Keratinocyte (primary cell): ENCODE results near the gene BMPER. TPM values are rescaled to one million over a fixed set of nuclear protein-coding genes. Genes with fewer than 3 reads are reported as not detected.

Source experiments
- DNase-seq: peaks from one replicate; pipeline ENCODE4 v3.0.0-alpha.2; 2011; ENCODE audit warnings: low read depth, missing footprints, low spot score
- FAIRE-seq: peaks from 2 replicates; lab custom pipeline; 2011; peaks lifted over from hg19 to GRCh38; lab: Jason Lieb, UNC
- H2AFZ ChIP-seq: 2 replicates; pipeline ENCODE4 v1.6.0; 2012; ENCODE audit warnings: low read length, control low read depth, inconsistent platforms; ENCODE audit not compliant: control insufficient read depth
- H3K27ac ChIP-seq: 2 replicates; pipeline ENCODE4 v1.5.1; 2011; ENCODE audit warnings: low read length; ENCODE audit not compliant: control insufficient read depth, insufficient read depth
- H3K27me3 ChIP-seq: 3 replicates; pipeline ENCODE4 v1.6.0; 2011; ENCODE audit warnings: low read length; ENCODE audit not compliant: control insufficient read depth, insufficient read depth; ENCODE audit errors: extremely low read depth
- H3K36me3 ChIP-seq, 2 experiments: 2 replicates in 1 of 2; 3 replicates in 1 of 2; pipeline ENCODE4 v1.5.1; 2011; ENCODE audit warnings: low read length in 2 of 2, mild to moderate bottlenecking in 1 of 2; ENCODE audit not compliant: control insufficient read depth in 2 of 2, insufficient read depth in 2 of 2; ENCODE audit errors: extremely low read depth in 1 of 2
- H3K4me1 ChIP-seq: 3 replicates; pipeline ENCODE4 v1.5.1; 2011; ENCODE audit warnings: low read length; ENCODE audit not compliant: control insufficient read depth, insufficient read depth; ENCODE audit errors: extremely low read depth
- H3K4me2 ChIP-seq: 3 replicates; pipeline ENCODE4 v1.6.0; 2011; ENCODE audit warnings: low read depth, low read length; ENCODE audit not compliant: control insufficient read depth, insufficient read depth; ENCODE audit errors: extremely low read depth
- H3K4me3 ChIP-seq, 3 experiments: fragments of 200-600 bp in 1 of 3; sonication (generic) in 1 of 3; 2 replicates in 2 of 3; 3 replicates in 1 of 3; pipeline ENCODE4 v1.5.1; 2011 to 2016; ENCODE audit warnings: low read length in 3 of 3, mild to moderate bottlenecking in 3 of 3, control low read depth in 2 of 3, inconsistent platforms in 1 of 3, low read depth in 1 of 3, mixed read lengths in 1 of 3, mixed run types in 1 of 3, moderate library complexity in 1 of 3; ENCODE audit not compliant: control insufficient read depth in 2 of 3, insufficient read depth in 2 of 3; ENCODE audit errors: extremely low read depth in 1 of 3
- H3K79me2 ChIP-seq: 2 replicates; pipeline ENCODE4 v1.6.0; 2012; ENCODE audit warnings: low read length; ENCODE audit not compliant: control insufficient read depth, insufficient read depth
- H3K9ac ChIP-seq: 3 replicates; pipeline ENCODE4 v1.6.0; 2011; ENCODE audit warnings: low read length; ENCODE audit not compliant: control insufficient read depth, insufficient read depth; ENCODE audit errors: extremely low read depth
- H3K9me1 ChIP-seq: 3 replicates; pipeline ENCODE4 v1.6.0; 2011; ENCODE audit warnings: low read length; ENCODE audit not compliant: control insufficient read depth, insufficient read depth; ENCODE audit errors: extremely low read depth
- H3K9me3 ChIP-seq: 2 replicates; pipeline ENCODE4 v1.5.1; 2012; ENCODE audit warnings: low read depth, low read length; ENCODE audit not compliant: control insufficient read depth
- H4K20me1 ChIP-seq: 3 replicates; pipeline ENCODE4 v1.6.0; 2011; ENCODE audit warnings: low read length; ENCODE audit not compliant: control insufficient read depth, insufficient read depth; ENCODE audit errors: extremely low read depth
- CTCF ChIP-seq, 3 experiments: IDR thresholded peaks in 1 of 3; conservative IDR thresholded peaks in 1 of 3; optimal IDR thresholded peaks in 1 of 3; 2 replicates in 2 of 3; 3 replicates in 1 of 3; pipeline versions ENCODE3 to v1.5.1; 2011; ENCODE audit warnings: low read length in 3 of 3, mild to moderate bottlenecking in 3 of 3, moderate library complexity in 2 of 3, control low read depth in 1 of 3, inconsistent platforms in 1 of 3; ENCODE audit not compliant: insufficient read depth in 2 of 3; ENCODE audit errors: extremely low read depth in 1 of 3
- EZH2 ChIP-seq: IDR thresholded peaks from one replicate; pipeline ENCODE4 v1.6.1; 2012; ENCODE audit warnings: inconsistent platforms, mild to moderate bottlenecking, low read length, moderate library complexity
- dilution Hi-C: fragments of 300-500 bp; cut with MboI; formaldehyde crosslinking; loops from one replicate; pipeline ENCODE4 v1.7.0; 2020; ENCODE audit warnings: low sequenced_read_pairs; ENCODE audit not compliant: extremely low pct_ligation_motif_present
- polyA plus RNA-seq, 5 experiments: library from polyadenylated mRNA; depleted of rRNA in 3 of 5; stranded (reverse) in 3 of 5; stranded (forward) in 1 of 5; unstranded in 1 of 5; fragments of >200 nt; gene quantifications; 1 replicate in 1 of 5; 2 replicates in 3 of 5; 3 replicates in 1 of 5; pipeline versions ENCODE4 v1.2.1 to v1.2.3, GENCODE V29; 2011 to 2012; ENCODE audit warnings: missing spikeins in 2 of 5, low read depth in 1 of 5, low replicate concordance in 1 of 5

Gene BMPER
- polyA plus RNA-seq, 1 donor (not counting 4 experiments of a cell fraction or from before 2014, with no cell fraction given): 0.67 TPM

- Histone ChIP-seq H4K20me1 (no peaks in the 10 kb centered on the region), H3K4me2 (no peak overlapping the region), H3K27ac (no peak overlapping the region), H3K9ac (no peak overlapping the region), H3K9me3 (no peaks in the 10 kb centered on the region), H3K36me3 (no peaks in the 10 kb centered on the region), H2AFZ (no peak overlapping the region), H3K4me1 (peaks cover 8% of the 10 kb centered on the region), H3K4me3 (no peak overlapping the region), H3K27me3 (no peaks in the 10 kb centered on the region), H3K9me1 (no peaks in the 10 kb centered on the region), H3K79me2 (no peaks in the 10 kb centered on the region)
- TF ChIP-seq EZH2 (no peak), CTCF (optimal IDR thresholded peaks at IDR 0.05 in 1 of 3, IDR thresholded peaks at IDR 0.05 in 1 of 3, conservative IDR thresholded peaks at IDR 0.05 in 1 of 3; ENCODE audit: extremely low read depth in 1 of 3, insufficient read depth in 2 of 3, low read length in 3 of 3) (no peak)
- FAIRE-seq (no peak), DNase-seq (no peak)
- dilution Hi-C loops: no loop called here
These were observed 251.8 kb downstream of the BMPER start for GRCh38 chr7:34157137-34157536.

GRCh38 chr7:34158368-34159153 lies 253.2 kb downstream of the BMPER start:
- H3K9me3 ChIP-seq: no peaks in the 10 kb centered on the region
- H3K4me2 ChIP-seq: no peak overlapping the region
- H2AFZ ChIP-seq: no peak overlapping the region
- FAIRE-seq: no peak
- DNase-seq: no peak
- TF ChIP-seq CTCF (optimal IDR thresholded peaks at IDR 0.05 in 1 of 3, IDR thresholded peaks at IDR 0.05 in 1 of 3, conservative IDR thresholded peaks at IDR 0.05 in 1 of 3; ENCODE audit: extremely low read depth in 1 of 3, insufficient read depth in 2 of 3, low read length in 3 of 3) (no peak), EZH2 (no peak)
- no peak overlapping the region for H3K9ac ChIP-seq
- no peaks in the 10 kb centered on the region for H4K20me1 ChIP-seq
- dilution Hi-C loops: no loop called here
- no peaks in the 10 kb centered on the region for H3K27me3 ChIP-seq
- H3K27ac ChIP-seq: no peak overlapping the region
- H3K4me3 ChIP-seq: no peak overlapping the region
- H3K36me3 ChIP-seq: no peaks in the 10 kb centered on the region
- H3K4me1 ChIP-seq: peaks cover 8% of the 10 kb centered on the region
- no peaks in the 10 kb centered on the region for H3K9me1 ChIP-seq
- no peaks in the 10 kb centered on the region for H3K79me2 ChIP-seq
